ENCODE measurements around the gene DLG2. TPM values are rescaled to one million over a fixed set of nuclear protein-coding genes. Genes with fewer than 3 reads are reported as not detected.

Gene DLG2
- total RNA-seq, 3 donors from 2014 or later, result 4.3 to 12.3 (median 6.9) TPM

GRCh38 chr11:84686716-84687115 lies 940.4 kb downstream of the DLG2 start:
- TF ChIP-seq CTCF (IDR thresholded peaks at IDR 0.05), result no peak
- no peak for TF ChIP-seq POLR2A (IDR thresholded peaks at IDR 0.05)
- TF ChIP-seq POLR2AphosphoS5 (IDR thresholded peaks at IDR 0.05), result no peak
- Histone ChIP-seq H3K4me1 (no peaks in the 10 kb centered on the region), H3K4me3 (no peak overlapping the region), H3K9me3 (no peaks in the 10 kb centered on the region), H3K27ac (no peak overlapping the region), H3K27me3 (no peaks in the 10 kb centered on the region), H3K36me3 (no peaks in the 10 kb centered on the region)
- DNase-seq (ENCODE audit: low spot score in 2 of 2), result no peak
- intact Hi-C loops (cut with DNase I; ENCODE audit: low total_unique reads), result no loop called here

GRCh38 chr11:84685976-84686375 lies 941.2 kb downstream of the DLG2 start:
- H3K27me3 ChIP-seq, result no peaks in the 10 kb centered on the region
- H3K9me3 ChIP-seq, result no peaks in the 10 kb centered on the region
- H3K4me3 ChIP-seq, result no peak overlapping the region
- no peak overlapping the region for H3K27ac ChIP-seq
- H3K4me1 ChIP-seq, result no peaks in the 10 kb centered on the region
- no peak for DNase-seq (ENCODE audit: low spot score in 2 of 2)
- intact Hi-C loops (cut with DNase I; ENCODE audit: low total_unique reads), result no loop called here
- TF ChIP-seq POLR2AphosphoS5 (IDR thresholded peaks at IDR 0.05) (no peak), CTCF (IDR thresholded peaks at IDR 0.05) (no peak), POLR2A (IDR thresholded peaks at IDR 0.05) (no peak)
- no peaks in the 10 kb centered on the region for H3K36me3 ChIP-seq

GRCh38 chr11:84685149-84685548 lies 942.0 kb downstream of the DLG2 start:
- TF ChIP-seq CTCF (IDR thresholded peaks at IDR 0.05) (no peak), POLR2A (IDR thresholded peaks at IDR 0.05) (no peak), POLR2AphosphoS5 (IDR thresholded peaks at IDR 0.05) (no peak)
- H3K4me3 ChIP-seq, result no peak overlapping the region
- no peaks in the 10 kb centered on the region for H3K27me3 ChIP-seq
- H3K27ac ChIP-seq, result no peak overlapping the region
- H3K9me3 ChIP-seq, result no peaks in the 10 kb centered on the region
- H3K36me3 ChIP-seq, result no peaks in the 10 kb centered on the region
- no peak for DNase-seq (ENCODE audit: low spot score in 2 of 2)
- intact Hi-C loops (cut with DNase I; ENCODE audit: low total_unique reads), result no loop called here
- no peaks in the 10 kb centered on the region for H3K4me1 ChIP-seq

GRCh38 chr11:84681456-84681855 lies 945.7 kb downstream of the DLG2 start:
- intact Hi-C loops (cut with DNase I; ENCODE audit: low total_unique reads), result no loop called here
- H3K9me3 ChIP-seq, result no peaks in the 10 kb centered on the region
- DNase-seq (ENCODE audit: low spot score in 2 of 2), result no peak
- H3K27me3 ChIP-seq, result no peaks in the 10 kb centered on the region
- no peaks in the 10 kb centered on the region for H3K36me3 ChIP-seq
- H3K4me1 ChIP-seq, result no peaks in the 10 kb centered on the region
- no peak overlapping the region for H3K4me3 ChIP-seq
- H3K27ac ChIP-seq, result no peak overlapping the region
- TF ChIP-seq CTCF (IDR thresholded peaks at IDR 0.05), result no peak

- no peaks in the 10 kb centered on the region for H3K36me3 ChIP-seq
- no peaks in the 10 kb centered on the region for H3K9me3 ChIP-seq
- no peak overlapping the region for H3K4me3 ChIP-seq
- TF ChIP-seq POLR2A (IDR thresholded peaks at IDR 0.05) (no peak), POLR2AphosphoS5 (IDR thresholded peaks at IDR 0.05) (no peak), CTCF (IDR thresholded peaks at IDR 0.05) (no peak)
- no peak overlapping the region for H3K27ac ChIP-seq
- intact Hi-C loops (cut with DNase I; ENCODE audit: low total_unique reads), result loop anchor here (5.0 kb wide), 1 partner anchor 1018 kb away; no protein-coding TSS in a partner anchor
- no peaks in the 10 kb centered on the region for H3K27me3 ChIP-seq
- H3K4me1 ChIP-seq, result no peaks in the 10 kb centered on the region
- no peak for DNase-seq (ENCODE audit: low spot score in 2 of 2)
Measured at GRCh38 chr11:84675396-84676025, 951.6 kb downstream of the DLG2 start.
